ENCODE results near the gene SDC1.
"Not testable (repeated sequence)": the region's sequence is repeated elsewhere in the genome, so short reads cannot be mapped to it uniquely, and the experiment has no call there.

The SDC1 gene

DNA sequence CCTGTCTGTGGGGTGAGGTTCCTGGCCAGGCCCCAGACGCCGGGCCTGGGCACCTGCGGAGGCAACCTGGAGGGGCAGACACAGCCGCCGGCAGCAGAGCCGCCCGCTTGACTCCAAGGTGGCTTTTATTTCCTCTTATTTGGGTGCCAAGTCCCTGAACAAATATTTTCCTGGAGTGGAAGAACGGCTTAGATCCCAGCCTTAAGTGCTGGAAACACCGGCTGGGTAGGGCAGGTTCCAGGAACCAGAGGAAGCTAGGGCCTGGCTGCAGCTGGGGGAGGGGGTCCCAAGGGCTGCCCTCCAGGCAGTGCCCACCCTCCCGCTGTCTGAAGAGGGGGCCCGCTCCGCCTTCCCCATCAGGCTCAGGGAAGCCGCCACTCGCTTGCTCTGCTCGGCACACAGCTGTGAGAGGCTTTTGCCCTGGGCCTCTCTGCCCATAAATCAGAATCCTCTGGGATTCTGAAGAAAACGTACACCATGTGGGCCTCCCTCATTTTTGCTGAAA is 28.2 kb downstream of the SDC1 start:
- DNase-seq: no peak

DNA sequence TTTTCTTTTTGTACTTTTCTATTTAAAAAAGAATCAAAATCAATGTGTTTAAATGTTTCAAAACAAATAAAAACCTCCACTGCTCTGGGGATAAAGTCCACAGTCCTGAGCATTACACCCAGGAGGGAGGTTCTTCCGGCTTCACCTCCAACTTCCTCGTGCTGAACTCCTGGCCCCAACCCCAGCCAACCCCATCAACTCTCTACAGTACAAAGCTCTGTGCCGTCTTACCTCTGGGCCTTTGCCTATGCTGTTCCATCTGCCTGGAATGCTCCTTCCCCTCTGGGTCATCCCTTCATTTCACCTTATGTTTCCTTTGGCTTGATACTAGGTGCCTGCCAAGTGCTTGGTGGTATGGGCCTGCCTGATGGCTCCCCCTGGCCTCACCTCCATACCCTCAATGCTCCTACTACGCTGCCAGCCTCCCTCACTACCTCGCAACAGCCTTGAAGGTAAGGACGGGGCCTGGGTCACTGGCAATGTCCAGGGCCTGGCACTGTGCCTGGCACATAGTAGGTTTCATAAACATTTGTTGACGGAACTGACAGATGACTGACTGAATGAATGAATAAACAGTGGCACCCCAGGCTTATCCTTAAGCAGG is 28.8 kb downstream of the SDC1 start:
- no peak for DNase-seq

GRCh38 chr2:20195431-20196033 is 29.4 kb downstream of the SDC1 start:
- DNase-seq: no peak

- DNase-seq: not testable (repeated sequence)
Measured at GRCh38 chr2:20195016-20195411, 29.9 kb downstream of the SDC1 start.

- no peak for DNase-seq
Measured at GRCh38 chr2:20194097-20195015, 30.6 kb downstream of the SDC1 start.

DNA sequence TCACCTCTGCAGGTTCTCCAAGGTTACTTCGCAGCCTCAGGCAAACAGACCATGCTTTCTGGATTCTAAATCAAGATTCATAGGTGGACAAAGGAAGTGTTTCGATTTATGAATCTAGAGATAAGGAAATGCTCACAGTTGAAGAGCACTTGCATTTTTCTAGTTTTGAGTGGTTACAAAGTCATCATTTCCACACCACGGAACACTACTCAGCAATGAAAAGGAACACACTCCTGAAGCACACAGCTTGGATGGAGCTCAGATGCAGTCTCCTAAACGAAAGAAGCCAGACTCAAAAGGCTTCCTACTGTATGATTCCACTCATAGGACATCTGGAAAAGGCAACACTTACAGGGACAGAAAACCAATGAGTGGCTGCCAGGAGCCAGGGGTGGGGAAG is 31.7 kb downstream of the SDC1 start:
- DNase-seq: no peak

- no peak for DNase-seq
Measured at GRCh38 chr2:20192781-20193180, 32.1 kb downstream of the SDC1 start.

DNA sequence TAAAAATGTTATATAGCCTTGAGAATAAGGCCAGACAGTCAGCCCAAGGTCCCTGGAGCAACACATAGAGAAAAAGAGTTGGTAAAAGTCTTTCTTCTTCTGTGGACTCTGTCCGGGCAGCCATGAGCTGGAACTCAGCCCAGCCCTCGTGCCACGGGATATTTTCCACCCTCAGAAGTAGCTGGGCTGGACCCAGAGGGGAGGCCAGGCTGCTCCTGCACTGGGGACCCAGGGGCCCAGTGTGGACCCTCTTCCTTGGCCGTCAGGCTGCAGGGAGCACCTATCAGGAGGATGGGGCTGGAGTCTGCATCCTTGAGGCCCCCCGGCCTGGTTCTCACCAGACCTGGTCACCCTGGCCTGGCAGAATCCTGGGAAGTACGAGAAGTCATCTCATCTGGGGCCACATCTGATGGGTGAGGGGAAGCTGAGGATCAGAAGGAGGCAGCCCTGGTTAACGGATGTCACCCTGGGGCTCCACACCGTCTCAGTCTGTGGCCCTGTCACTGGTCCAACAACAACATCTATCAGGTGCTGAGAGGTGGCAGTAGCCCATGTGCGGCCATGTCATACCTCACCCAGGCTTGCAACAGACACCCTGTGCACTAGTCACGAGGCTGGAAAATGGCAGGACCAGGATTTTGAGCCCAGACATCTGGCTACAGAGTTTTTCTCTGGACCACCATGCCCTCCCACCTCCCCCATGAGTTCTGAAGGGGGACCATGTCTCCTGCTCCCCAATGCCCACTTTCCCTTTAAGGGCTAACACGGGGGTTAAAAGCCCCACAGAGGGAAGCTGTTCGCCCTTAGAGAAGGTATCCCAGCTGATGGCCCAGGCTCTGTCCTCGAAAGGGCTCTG is 33.0 kb downstream of the SDC1 start:
- no peak for DNase-seq

- DNase-seq: no peak
Measured at GRCh38 chr2:20190876-20191713, 33.8 kb downstream of the SDC1 start.

- no peak for DNase-seq
Measured at GRCh38 chr2:20190170-20190569, 34.8 kb downstream of the SDC1 start.

- no peak for DNase-seq
Measured at GRCh38 chr2:20189299-20189931, 35.5 kb downstream of the SDC1 start.

DNA sequence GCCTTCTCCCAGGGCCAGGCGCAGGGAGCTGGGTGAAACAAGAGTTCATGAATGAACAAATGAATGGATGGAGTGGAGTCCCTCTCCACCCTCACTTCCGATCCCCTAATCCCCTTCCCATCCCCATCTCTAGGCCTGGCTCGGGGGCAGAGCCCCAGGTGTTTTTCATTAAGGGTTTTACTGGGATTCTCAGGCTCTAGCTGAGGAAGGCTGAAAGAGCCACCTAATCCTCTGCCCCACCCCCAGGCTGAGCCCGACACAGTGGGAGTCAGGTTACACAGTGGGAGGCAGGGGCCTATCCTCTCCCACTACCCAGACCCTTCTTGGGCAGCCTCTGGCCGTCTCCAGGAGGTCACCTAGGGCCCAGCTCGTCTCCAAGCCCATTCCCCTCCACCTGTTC is 36.1 kb downstream of the SDC1 start:
- DNase-seq: no peak

- DNase-seq: no peak
Measured at GRCh38 chr2:20188201-20188600, 36.7 kb downstream of the SDC1 start.

- no peak for DNase-seq
Measured at GRCh38 chr2:20187331-20187730, 37.6 kb downstream of the SDC1 start.

DNA sequence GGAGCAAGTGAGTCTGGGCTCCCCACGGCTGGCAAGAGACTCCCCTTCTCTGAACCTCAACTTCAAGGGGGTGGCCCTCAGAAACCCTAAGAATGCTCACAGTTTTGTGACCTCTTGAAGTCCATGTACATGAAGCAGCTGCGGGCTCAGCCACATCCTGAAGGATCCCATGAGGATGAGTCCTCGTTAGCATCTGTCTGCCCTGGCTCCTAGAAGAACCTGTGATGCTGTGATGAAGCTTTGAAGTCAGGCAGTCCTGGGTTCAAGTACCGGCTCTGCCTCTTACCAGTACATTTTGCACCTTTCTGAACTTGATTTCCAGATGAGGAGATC is 38.1 kb downstream of the SDC1 start:
- DNase-seq: no peak

GRCh38 chr2:20186078-20186854 is 38.7 kb downstream of the SDC1 start:
- DNase-seq: no peak

DNA sequence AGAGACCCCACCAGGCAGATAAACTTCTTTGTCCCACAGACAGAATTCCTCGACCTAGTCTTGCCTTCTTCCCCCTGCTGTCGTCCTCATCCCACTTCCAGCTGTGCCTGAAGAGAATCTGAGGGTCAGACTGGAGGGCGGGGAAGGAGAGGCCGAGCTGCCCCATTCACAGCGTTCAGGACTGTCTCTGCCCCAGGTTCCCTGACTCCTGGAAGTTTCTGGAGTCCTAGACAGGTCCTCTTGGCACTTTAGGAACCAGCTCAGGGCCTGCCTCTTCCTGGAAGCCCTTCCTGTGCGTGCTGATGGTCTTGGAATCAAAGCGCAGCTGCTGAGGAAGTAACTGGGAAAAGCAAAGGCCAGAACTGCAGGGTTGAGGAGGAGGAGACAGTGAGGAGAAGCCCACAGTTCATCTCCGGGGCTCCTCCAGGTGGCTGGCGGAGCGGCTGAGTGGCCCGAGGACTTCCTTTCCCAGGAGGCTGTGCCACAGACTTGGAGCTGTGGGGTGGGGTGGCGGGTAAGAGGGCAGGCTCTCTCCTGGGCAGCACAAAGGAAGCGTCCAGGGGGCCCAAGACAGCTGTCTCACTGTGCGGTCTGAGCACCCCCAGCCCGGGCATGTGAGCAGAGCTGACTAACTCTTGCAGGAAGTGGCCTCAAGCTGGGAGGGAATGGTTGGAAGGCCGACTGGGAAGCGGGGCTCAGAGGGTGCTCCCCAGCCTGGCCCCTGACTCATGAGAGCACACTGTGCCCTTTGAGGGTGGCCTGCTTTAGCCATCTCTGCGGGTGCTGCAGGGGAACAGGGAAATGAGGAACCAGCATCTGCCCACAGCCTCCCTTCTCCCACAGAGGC is 39.5 kb downstream of the SDC1 start:
- no peak for DNase-seq

DNA sequence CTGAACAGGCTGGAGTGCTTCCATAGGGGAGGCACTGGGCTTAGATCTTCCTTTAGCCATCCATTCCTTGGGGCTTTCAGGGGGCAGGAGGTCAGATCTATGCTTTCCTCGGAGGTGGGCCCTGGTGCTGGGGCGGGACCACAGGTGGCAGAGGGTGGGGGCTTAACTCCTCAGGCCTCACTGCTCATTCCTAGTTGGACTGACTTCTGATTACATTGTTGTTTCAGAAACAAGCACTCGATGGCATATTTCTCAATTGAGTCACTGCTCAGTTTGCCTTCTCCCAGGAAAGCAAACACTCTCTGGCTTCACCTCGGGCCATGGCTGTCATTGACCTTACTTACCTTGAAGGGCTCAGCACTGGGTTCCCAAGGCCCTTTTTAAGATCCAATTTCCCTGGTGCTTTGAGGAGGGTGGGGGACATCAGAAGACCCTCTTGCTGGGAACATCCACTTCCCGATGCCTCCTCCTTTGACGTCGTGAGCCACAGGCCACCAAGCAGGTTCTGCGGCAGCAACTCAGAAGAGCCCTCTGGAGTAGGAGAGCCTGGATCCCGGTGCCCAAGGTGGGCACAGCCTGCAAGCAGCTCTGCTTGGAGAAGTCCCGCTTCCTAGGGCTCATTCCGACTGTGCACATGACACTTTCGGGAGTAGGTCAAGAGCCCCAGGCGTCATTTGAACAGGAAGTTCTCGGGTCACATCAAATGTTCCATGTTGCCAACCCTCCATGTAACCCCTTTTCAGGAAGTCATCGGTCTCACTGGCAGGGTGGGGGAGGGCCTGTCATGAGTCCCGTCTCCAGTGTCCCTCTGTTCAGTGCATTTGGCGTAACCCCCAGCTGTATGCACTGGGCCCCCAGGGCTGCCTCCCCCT is 40.6 kb downstream of the SDC1 start:
- no peak for DNase-seq

DNA sequence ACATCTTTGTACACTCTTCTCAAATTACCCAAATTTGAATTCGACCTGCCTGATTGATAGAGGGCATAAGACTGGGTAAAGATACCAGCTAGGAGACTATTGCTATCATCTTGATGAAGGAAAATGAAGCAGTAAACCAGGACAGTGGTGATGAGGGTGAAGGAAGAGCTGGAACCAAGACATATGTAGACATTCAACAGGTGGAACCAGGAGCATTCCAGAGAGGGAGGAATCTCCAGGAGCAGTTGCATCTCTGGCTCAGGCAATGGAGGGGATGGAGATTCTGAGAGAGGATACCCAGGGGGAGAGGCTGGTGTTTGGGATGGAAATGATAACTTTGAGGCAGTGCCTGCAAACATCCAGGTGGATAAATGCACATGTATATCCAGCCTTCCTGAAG is 41.6 kb downstream of the SDC1 start:
- DNase-seq: no peak

All from T-helper 1 cell (primary cell).